Measurements from ENCODE around the gene ZBTB45. TPM values are rescaled to one million over a fixed set of nuclear protein-coding genes. Genes with fewer than 3 reads are reported as not detected.
A peak's percentile ranks its signal among the peaks of the same experiment; 100 is the strongest.
"Not testable (repeated sequence)": the region's sequence is repeated elsewhere in the genome, so short reads cannot be mapped to it uniquely, and the experiment has no call there.

ZBTB45 gene
- total and polyA plus RNA-seq, 3 experiments from 2014 or later, result 4.8 to 16.1 (median 15.0) TPM

- Mint-ChIP-seq H3K27ac (peak overlapping the region in 3 of 8 donors; percentile 20 to 79 (median 42)), H3K4me1 (peaks cover 36 to 48% (median 40%) of the 10 kb centered on the region in 3 donors), H3K4me3 (peak overlapping the region in 2 of 7 donors; percentile 31 to 75), H3K27me3 (peaks cover 14 to 24% of the 10 kb centered on the region in 2 donors), H3K36me3 (peaks cover 5 to 32% (median 9%) of the 10 kb centered on the region in 3 donors)
- H3K9me3 Mint-ChIP-seq; H3K27ac ChIP-seq (ENCODE audit: low read depth, low read length); DNase-seq; H3K4me3 ChIP-seq (ENCODE audit: low read length); H3K27me3 ChIP-seq (ENCODE audit: insufficient read depth, low read length, poor library complexity, severe bottlenecking); H3K9me3 ChIP-seq (ENCODE audit: low read length): not testable (repeated sequence)
- peaks cover 22% of the 10 kb centered on the region for H3K36me3 ChIP-seq (ENCODE audit: insufficient read depth, low read length)
- H3K4me1 ChIP-seq (ENCODE audit: insufficient read depth, low read length), result peaks cover 28% of the 10 kb centered on the region
- ChIA-PET CTCF (interaction anchor here (3.6 kb wide), 1 partner anchor 22 kb away, joined by 29 read pairs; the partner anchor contains the start of gene ZBTB45), POLR2A (interaction anchor here (1.0 to 2.8 kb wide), 4 partner anchors 9 to 22 kb away, joined by 3 to 28 read pairs (median 22); partner anchors contain the start of genes CHMP2A and ZBTB45)
Observed at GRCh38 chr19:58542641-58543372, 23.2 kb upstream of the ZBTB45 start.

DNA sequence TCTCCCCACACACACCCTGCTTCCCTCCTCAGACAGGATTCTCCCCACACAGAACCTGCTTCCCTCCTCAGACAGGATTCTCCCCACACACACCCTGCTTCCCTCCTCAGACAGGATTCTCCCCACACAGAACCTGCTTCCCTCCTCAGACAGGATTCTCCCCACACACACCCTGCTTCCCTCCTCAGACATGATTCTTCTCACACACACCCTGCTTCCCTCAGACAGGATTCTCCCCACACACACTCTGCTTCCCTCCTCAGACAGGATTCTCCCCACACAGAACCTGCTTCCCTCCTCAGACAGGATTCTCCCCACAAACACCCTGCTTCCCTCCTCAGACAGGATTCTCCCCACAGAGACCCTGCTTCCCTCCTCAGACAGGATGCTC, 19.6 kb upstream of the ZBTB45 start:
- H3K4me1 ChIP-seq (ENCODE audit: insufficient read depth, low read length); H3K27ac ChIP-seq (ENCODE audit: low read depth, low read length); DNase-seq; H3K36me3 Mint-ChIP-seq; H3K27me3 ChIP-seq (ENCODE audit: insufficient read depth, low read length, poor library complexity, severe bottlenecking); H3K36me3 ChIP-seq (ENCODE audit: insufficient read depth, low read length); POLR2A ChIA-PET; H3K4me3 ChIP-seq (ENCODE audit: low read length); H3K9me3 ChIP-seq (ENCODE audit: low read length); H3K9me3 Mint-ChIP-seq: not testable (repeated sequence)
- CTCF ChIA-PET, result interaction anchor here (1.0 kb wide), 1 partner anchor 25 kb away, joined by 3 read pairs; no protein-coding TSS in a partner anchor
- peak overlapping the region in 3 of 7 donors; percentile 35 to 64 (median 43) for H3K4me3 Mint-ChIP-seq
- H3K27me3 Mint-ChIP-seq, result peaks cover 18 to 32% of the 10 kb centered on the region in 2 donors
- H3K27ac Mint-ChIP-seq, result peak overlapping the region in 1 of 8 donors; percentile 34
- peaks cover 11 to 17% (median 16%) of the 10 kb centered on the region in 3 donors for H3K4me1 Mint-ChIP-seq

DNA sequence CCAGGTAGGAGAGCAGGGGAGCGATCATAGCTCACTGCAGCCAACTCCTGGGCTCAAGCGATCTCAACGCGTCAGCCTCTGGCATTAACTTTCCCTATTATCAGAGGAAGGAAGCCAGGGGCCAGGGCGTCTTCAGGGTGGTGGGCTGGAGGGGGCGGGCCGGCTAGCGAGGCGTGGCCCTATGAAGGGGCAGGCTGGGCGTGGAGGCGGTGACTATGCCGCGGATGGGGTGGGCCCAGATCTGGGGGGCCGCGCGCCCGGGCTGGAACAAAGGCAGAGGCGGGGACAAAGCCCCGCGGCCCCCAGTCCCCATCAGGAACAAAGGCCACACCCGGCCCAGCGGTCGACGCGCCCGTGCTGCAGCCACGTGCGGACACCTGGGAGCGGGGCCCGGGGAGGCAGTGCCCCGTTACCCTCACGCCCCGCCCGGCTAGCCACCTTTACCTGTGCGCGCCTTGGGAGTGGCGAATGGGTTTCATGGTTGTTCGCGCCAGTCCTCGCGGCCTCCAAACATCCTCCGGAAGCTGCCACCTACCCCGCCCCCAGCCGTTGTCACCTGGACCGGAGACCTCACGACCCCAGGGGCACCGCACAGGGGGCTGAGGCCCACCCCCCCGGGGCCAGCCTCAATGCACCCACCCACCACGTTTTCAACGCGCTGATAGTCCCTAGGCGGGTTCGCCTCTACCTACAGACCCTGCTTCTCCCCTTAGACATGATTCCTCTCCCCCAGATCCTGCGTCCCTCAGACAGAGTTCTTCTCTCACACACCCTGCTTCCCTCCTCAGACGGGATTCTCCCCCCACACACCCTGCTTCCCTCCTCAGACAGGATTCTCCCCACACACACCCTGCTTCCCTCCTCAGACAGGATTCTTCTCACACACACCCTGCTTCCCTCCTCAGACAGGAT, 18.9 kb upstream of the ZBTB45 start:
- Histone ChIP-seq H3K27me3 (ENCODE audit: insufficient read depth, low read length, poor library complexity, severe bottlenecking) (no peaks in the 10 kb centered on the region), H3K36me3 (ENCODE audit: insufficient read depth, low read length) (no peaks in the 10 kb centered on the region), H3K27ac (ENCODE audit: low read depth, low read length) (no peak overlapping the region), H3K9me3 (ENCODE audit: low read length) (no peaks in the 10 kb centered on the region), H3K4me1 (ENCODE audit: insufficient read depth, low read length) (peaks cover 5% of the 10 kb centered on the region), H3K4me3 (ENCODE audit: low read length) (peak overlapping the region; percentile 37)
- ChIA-PET POLR2A (interaction anchor here (0.7 kb wide), 1 partner anchor 7 kb away, joined by 5 read pairs; no protein-coding TSS in a partner anchor), CTCF (interaction anchor here (1.0 kb wide), 2 partner anchors 19 to 24 kb away, joined by 3 read pairs; partner anchors contain the start of gene ZBTB45)
- peak overlapping the region in 3 of 8 donors; percentile 40 to 64 (median 52) for H3K27ac Mint-ChIP-seq
- peaks cover 6 to 11% (median 10%) of the 10 kb centered on the region in 3 donors for H3K4me1 Mint-ChIP-seq
- H3K36me3 Mint-ChIP-seq, result no peaks in the 10 kb centered on the region
- DNase-seq, result peak in 2 of 5 donors; percentile 49 to 60
- H3K4me3 Mint-ChIP-seq, result peak overlapping the region; percentile 41 to 85 (median 50)
- H3K9me3 Mint-ChIP-seq, result no peaks in the 10 kb centered on the region
- peaks cover 12 to 31% of the 10 kb centered on the region in 2 donors for H3K27me3 Mint-ChIP-seq

- POLR2A ChIA-PET, result interaction anchor here (0.7 kb wide), 1 partner anchor 9 kb away, joined by 5 read pairs; no protein-coding TSS in a partner anchor
- H3K9me3 Mint-ChIP-seq, result no peaks in the 10 kb centered on the region
- Histone ChIP-seq H3K27ac (ENCODE audit: low read depth, low read length) (no peak overlapping the region), H3K4me3 (ENCODE audit: low read length) (no peak overlapping the region), H3K27me3 (ENCODE audit: insufficient read depth, low read length, poor library complexity, severe bottlenecking) (no peaks in the 10 kb centered on the region), H3K9me3 (ENCODE audit: low read length) (no peaks in the 10 kb centered on the region), H3K36me3 (ENCODE audit: insufficient read depth, low read length) (no peaks in the 10 kb centered on the region), H3K4me1 (ENCODE audit: insufficient read depth, low read length) (peaks cover 5% of the 10 kb centered on the region)
- no peak for DNase-seq
- peaks cover 5 to 10% (median 9%) of the 10 kb centered on the region in 3 donors for H3K4me1 Mint-ChIP-seq
- H3K36me3 Mint-ChIP-seq, result no peaks in the 10 kb centered on the region
- peak overlapping the region in 2 of 7 donors; percentile 24 to 49 for H3K4me3 Mint-ChIP-seq
- H3K27me3 Mint-ChIP-seq, result peaks cover 8 to 29% of the 10 kb centered on the region in 2 donors
- CTCF ChIA-PET, result interaction anchor here (1.0 kb wide), 1 partner anchor 17 kb away, joined by 3 read pairs; the partner anchor contains the start of gene ZBTB45
- peak overlapping the region in 1 of 8 donors; percentile 22 for H3K27ac Mint-ChIP-seq
Observed at GRCh38 chr19:58536852-58537798, 17.5 kb upstream of the ZBTB45 start.

GRCh38 chr19:58535857-58536256, 16.2 kb upstream of the ZBTB45 start:
- Mint-ChIP-seq H3K36me3 (no peaks in the 10 kb centered on the region), H3K4me3 (no peak overlapping the region), H3K27me3 (peaks cover 14 to 29% of the 10 kb centered on the region in 2 donors), H3K9me3 (no peaks in the 10 kb centered on the region), H3K27ac (no peak overlapping the region), H3K4me1 (peaks cover 5 to 10% (median 9%) of the 10 kb centered on the region in 3 donors)
- no peaks in the 10 kb centered on the region for H3K36me3 ChIP-seq (ENCODE audit: insufficient read depth, low read length)
- H3K27ac ChIP-seq (ENCODE audit: low read depth, low read length), result no peak overlapping the region
- H3K4me3 ChIP-seq (ENCODE audit: low read length), result no peak overlapping the region
- peaks cover 5% of the 10 kb centered on the region for H3K4me1 ChIP-seq (ENCODE audit: insufficient read depth, low read length)
- no peaks in the 10 kb centered on the region for H3K27me3 ChIP-seq (ENCODE audit: insufficient read depth, low read length, poor library complexity, severe bottlenecking)
- no peaks in the 10 kb centered on the region for H3K9me3 ChIP-seq (ENCODE audit: low read length)
- POLR2A ChIA-PET, result no interaction called here
- CTCF ChIA-PET, result interaction anchor here (4.3 kb wide), 1 partner anchor 16 kb away, joined by 14 read pairs; the partner anchor contains the start of gene ZBTB45
- no peak for DNase-seq

DNA sequence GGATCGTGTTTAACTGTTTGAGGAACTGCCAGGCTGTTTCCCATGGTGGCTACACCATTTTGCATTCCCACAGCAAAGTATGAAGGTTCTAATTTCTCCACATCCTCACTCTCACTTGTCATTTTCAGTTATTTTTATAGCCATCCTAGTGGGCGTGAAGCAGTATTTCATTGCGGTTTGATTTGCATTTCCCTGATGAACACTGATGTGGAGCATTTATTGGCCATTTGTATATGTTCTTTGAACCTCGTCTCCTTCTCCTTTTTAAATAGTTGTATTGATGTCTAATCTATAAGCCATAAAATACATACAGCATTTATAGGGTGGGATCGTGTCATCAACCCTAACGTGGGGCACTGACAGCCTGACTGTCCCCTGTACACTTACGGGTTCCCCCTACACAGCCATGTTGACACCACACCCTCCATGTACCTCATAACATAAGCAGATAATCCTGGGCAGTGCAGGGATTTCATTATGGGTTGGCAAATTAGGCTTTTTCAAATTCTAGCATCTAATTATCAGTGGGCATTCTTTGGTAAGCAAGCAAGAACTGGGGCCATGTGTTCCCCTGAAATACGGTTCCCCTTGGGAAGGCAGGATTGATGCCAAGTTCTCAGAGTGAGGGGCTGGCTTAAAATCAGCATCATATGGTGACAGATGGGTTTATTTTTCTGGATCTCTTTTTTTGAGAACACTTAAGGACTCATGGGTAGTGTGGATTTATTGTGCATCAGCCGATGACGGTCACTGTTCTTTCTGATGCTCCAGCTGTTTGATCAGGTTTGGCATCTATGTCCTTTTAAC, 11.6 kb upstream of the ZBTB45 start:
- Mint-ChIP-seq H3K27ac (peak overlapping the region in 2 of 8 donors; percentile 17 to 72), H3K9me3 (no peaks in the 10 kb centered on the region), H3K27me3 (peaks cover 9 to 13% of the 10 kb centered on the region in 2 donors), H3K4me3 (no peak overlapping the region), H3K4me1 (no peaks in the 10 kb centered on the region), H3K36me3 (no peaks in the 10 kb centered on the region)
- DNase-seq, result no peak
- Histone ChIP-seq H3K27ac (ENCODE audit: low read depth, low read length) (no peak overlapping the region), H3K4me1 (ENCODE audit: insufficient read depth, low read length) (no peaks in the 10 kb centered on the region), H3K9me3 (ENCODE audit: low read length) (no peaks in the 10 kb centered on the region), H3K36me3 (ENCODE audit: insufficient read depth, low read length) (no peaks in the 10 kb centered on the region), H3K27me3 (ENCODE audit: insufficient read depth, low read length, poor library complexity, severe bottlenecking) (no peaks in the 10 kb centered on the region), H3K4me3 (ENCODE audit: low read length) (no peak overlapping the region)
- ChIA-PET CTCF (no interaction called here), POLR2A (no interaction called here)

All from CD8-positive, alpha-beta memory T cell (primary cell).